ENCODE results near the gene DHDDS. TPM values are rescaled to one million over a fixed set of nuclear protein-coding genes. Genes with fewer than 3 reads are reported as not detected.
A peak's percentile ranks its signal among the peaks of the same experiment; 100 is the strongest.
"Not testable (repeated sequence)": the region's sequence is repeated elsewhere in the genome, so short reads cannot be mapped to it uniquely, and the experiment has no call there.

Gene DHDDS
- polyA plus RNA-seq, 5 donors, result 27.5 to 36.6 (median 35.4) TPM

GRCh38 chr1:26474818-26475217 lies 42.7 kb downstream of the DHDDS start:
- DNase-seq, result no peak

- DNase-seq, result no peak
Observed at GRCh38 chr1:26475989-26476388, 43.9 kb downstream of the DHDDS start.

- no peak for DNase-seq
Observed at GRCh38 chr1:26476958-26477357, 44.8 kb downstream of the DHDDS start.

GRCh38 chr1:26477446-26478152 lies 45.5 kb downstream of the DHDDS start:
- DNase-seq, result no peak

GRCh38 chr1:26478159-26478558 lies 46.0 kb downstream of the DHDDS start:
- no peak for DNase-seq

- DNase-seq, result no peak
Observed at GRCh38 chr1:26478988-26479387, 46.9 kb downstream of the DHDDS start.

GRCh38 chr1:26482921-26483320 lies 50.8 kb downstream of the DHDDS start:
- DNase-seq, result no peak

GRCh38 chr1:26483980-26484379 lies 51.9 kb downstream of the DHDDS start:
- no peak for DNase-seq

GRCh38 chr1:26490155-26490554 lies 58.0 kb downstream of the DHDDS start:
- no peak for DNase-seq

- no peak for DNase-seq
Observed at GRCh38 chr1:26493267-26493666, 61.1 kb downstream of the DHDDS start.

- no peak for DNase-seq
Observed at GRCh38 chr1:26493938-26494337, 61.8 kb downstream of the DHDDS start.

- peak; percentile 75 for DNase-seq
Observed at GRCh38 chr1:26496861-26497260, 64.7 kb downstream of the DHDDS start.

GRCh38 chr1:26498894-26499293 lies 66.8 kb downstream of the DHDDS start:
- no peak for DNase-seq

- DNase-seq, result peak; percentile 86 to 91
Observed at GRCh38 chr1:26500488-26501175, 68.5 kb downstream of the DHDDS start.

GRCh38 chr1:26510711-26511110 lies 78.6 kb downstream of the DHDDS start:
- DNase-seq, result not testable (repeated sequence)

- DNase-seq, result not testable (repeated sequence)
Observed at GRCh38 chr1:26515836-26516235, 83.7 kb downstream of the DHDDS start.

GRCh38 chr1:26516987-26517765 lies 85.1 kb downstream of the DHDDS start:
- no peak for DNase-seq

- no peak for DNase-seq
Observed at GRCh38 chr1:26517766-26518049, 85.6 kb downstream of the DHDDS start.

- DNase-seq, result no peak
Observed at GRCh38 chr1:26518355-26518754, 86.2 kb downstream of the DHDDS start.

GRCh38 chr1:26520339-26520738 lies 88.2 kb downstream of the DHDDS start:
- DNase-seq, result no peak

Measured in right lung (tissue), 5 donors.